Measurements from ENCODE around the gene KRTAP9-3. TPM values are rescaled to one million over a fixed set of nuclear protein-coding genes. Genes with fewer than 3 reads are reported as not detected.
A peak's percentile ranks its signal among the peaks of the same experiment; 100 is the strongest.

KRTAP9-3 gene
- total and polyA plus RNA-seq, 2 of the 8 experiments (the other 6 are each of a cell fraction or from before 2014, with no cell fraction given): not detected

DNA sequence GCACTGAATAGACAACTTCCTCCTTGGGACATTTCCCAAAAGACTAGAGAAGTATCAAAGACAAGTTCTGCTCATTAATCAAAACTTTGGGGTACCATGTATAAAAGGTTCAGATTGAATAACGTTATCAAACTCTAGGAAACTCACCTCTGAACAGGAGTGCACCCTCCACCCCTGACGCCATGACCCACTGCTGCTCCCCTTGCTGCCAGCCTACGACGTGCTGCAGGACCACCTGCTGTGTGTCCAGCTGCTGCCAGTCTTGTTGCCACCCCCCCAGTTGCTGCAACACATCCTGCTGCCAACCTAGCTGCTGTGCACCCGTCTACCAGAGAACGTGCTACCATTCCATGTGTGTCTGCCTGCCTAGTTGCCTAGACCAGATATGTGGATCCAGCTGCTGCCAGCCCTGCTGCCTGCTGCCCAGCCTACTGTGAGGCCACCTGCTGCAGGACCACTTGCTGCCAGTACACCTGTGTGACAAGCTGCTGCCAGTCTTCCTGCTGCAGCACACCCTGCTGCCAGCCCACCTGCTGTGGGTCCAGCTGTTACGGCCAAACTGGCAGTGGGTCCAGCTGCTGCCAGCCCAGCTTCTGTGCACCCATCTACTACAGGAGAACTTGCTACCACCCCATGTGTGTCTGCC is 19.6 kb upstream of the KRTAP9-3 start:
- Histone ChIP-seq H4K5ac (ENCODE audit: insufficient read length, low read depth, low read length) (no peak overlapping the region), H3K79me1 (ENCODE audit: low read depth, low read length) (no peaks in the 10 kb centered on the region), H3K4me1 (replicated peaks in 1 of 4; ENCODE audit: control insufficient read depth in 3 of 4, insufficient read depth in 4 of 4, low read length in 3 of 4) (no peaks in the 10 kb centered on the region), H4K91ac (replicated peaks; ENCODE audit: insufficient read length, low read length) (no peak overlapping the region), H2BK12ac (ENCODE audit: low read depth, low read length) (peak overlapping the region; percentile 23; the same call in 1 of the 2 replicates), H3K18ac (ENCODE audit: extremely low read depth, low read length) (no peak overlapping the region), H4K20me1 (replicated peaks in 1 of 2; ENCODE audit: control insufficient read depth in 1 of 2, insufficient read depth in 2 of 2, low read length in 2 of 2) (no peaks in the 10 kb centered on the region), H3K56ac (replicated peaks; ENCODE audit: insufficient read length, low read depth, low read length) (no peak overlapping the region), H3K27ac (ENCODE audit: low read depth, low read length) (no peak overlapping the region), H3K36me3 (ENCODE audit: control insufficient read depth in 2 of 4, insufficient read depth in 4 of 4, low read length in 3 of 4) (no peaks in the 10 kb centered on the region), H3K79me2 (ENCODE audit: control insufficient read depth in 1 of 2, insufficient read depth in 2 of 2, low read length in 2 of 2) (no peaks in the 10 kb centered on the region), H2BK20ac (ENCODE audit: low read length) (no peak overlapping the region), H3K4me3 (ENCODE audit: extremely low read depth in 1 of 4, insufficient read depth in 2 of 4, low read depth in 3 of 4, low read length in 4 of 4) (no peak overlapping the region), H3K4me2 (ENCODE audit: insufficient read depth in 1 of 2, low read depth in 2 of 2, low read length in 2 of 2) (no peak overlapping the region), H2BK120ac (replicated peaks; ENCODE audit: low read depth, low read length) (no peak overlapping the region), H3K4ac (replicated peaks; ENCODE audit: insufficient read length, low read depth, low read length) (no peak overlapping the region), H3K23me2 (ENCODE audit: low read depth, low read length) (no peaks in the 10 kb centered on the region), H4K8ac (ENCODE audit: extremely low read depth, insufficient read depth, low read length) (peak overlapping the region; percentile 77; the same call in 1 of the 2 replicates), H2AFZ (ENCODE audit: low read length) (no peak overlapping the region), H3K9me3 (ENCODE audit: insufficient read depth in 2 of 2, low read depth in 1 of 2, low read length in 1 of 2) (0 out of 4 replicates have a peak, but pooled peaks cover 0 to under 1% of the 10 kb centered on the region in 2 experiments), H2AK5ac (ENCODE audit: low read depth, low read length) (no peak overlapping the region), H2BK5ac (ENCODE audit: low read depth, low read length) (peak overlapping the region; percentile 67; the same call in 1 of the 2 replicates), H3K14ac (ENCODE audit: insufficient read length) (no peak overlapping the region), H3K9ac (replicated peaks in 1 of 4; ENCODE audit: extremely low read depth in 1 of 4, low read depth in 3 of 4, low read length in 3 of 4) (0 out of 7 replicates have a peak overlapping the region, but pooled peaks of 1 of the 4 experiments have one; percentile 13), H3K27me3 (replicated peaks in 1 of 4; ENCODE audit: control insufficient read depth in 3 of 4, extremely low read depth in 1 of 4, insufficient read depth in 3 of 4, low read length in 3 of 4) (no peaks in the 10 kb centered on the region), H3K23ac (ENCODE audit: insufficient read length) (no peak overlapping the region), H2BK15ac (ENCODE audit: low read length) (no peak overlapping the region; the same call in 1 of the 2 replicates)
- 85% methylated on average over 7 of the region's 7 CpGs; no CpG with 5 or more reads in 1 of the 2 experiments for whole genome bisulfite sequencing, 2 experiments (ENCODE audit: extremely low coverage in 1 of 2, insufficient coverage in 1 of 2, insufficient read length in 1 of 2, insufficient replicate concordance in 2 of 2, low coverage in 1 of 2, low lambda C conversion rate in 2 of 2, missing lambda C conversion rate in 1 of 2)
- POLR2A ChIA-PET (ENCODE audit: partially characterized antibody): no interaction called here
- CTCF ChIA-PET (ENCODE audit: partially characterized antibody): interaction anchor here (0.8 to 1.4 kb wide), 4 partner anchors 13 to 336 kb away, joined by 3 read pairs; no protein-coding TSS in a partner anchor
- DNase-seq (ENCODE audit: low read depth in 1 of 2, low spot score in 2 of 2): no peak
- no peak for FAIRE-seq
- TF ChIP-seq EZH2 (IDR thresholded peaks at IDR 0.05; ENCODE audit: low read depth, low read length, severe bottlenecking) (no peak), GABPA (IDR thresholded peaks at IDR 0.05; ENCODE audit: borderline replicate concordance, insufficient read depth, low read length) (no peak), CHD1 (IDR thresholded peaks at IDR 0.05; ENCODE audit: low read depth, low read length) (no peak), ASH2L (IDR thresholded peaks at IDR 0.05; ENCODE audit: low read length) (no peak), SIN3A (conservative IDR thresholded peaks at IDR 0.05 in 1 of 2, IDR thresholded peaks at IDR 0.05 in 1 of 2; ENCODE audit: low read depth in 1 of 2, low read length in 2 of 2) (no peak), SP1 (IDR thresholded peaks at IDR 0.05; ENCODE audit: low read depth, low read length) (no peak), RBBP5 (IDR thresholded peaks at IDR 0.05; ENCODE audit: borderline replicate concordance, low read depth, low read length) (no peak), SAP30 (IDR thresholded peaks at IDR 0.05; ENCODE audit: insufficient read depth, insufficient replicate concordance, low read length) (no peak)
- TF ChIP-seq, protein P1, sequence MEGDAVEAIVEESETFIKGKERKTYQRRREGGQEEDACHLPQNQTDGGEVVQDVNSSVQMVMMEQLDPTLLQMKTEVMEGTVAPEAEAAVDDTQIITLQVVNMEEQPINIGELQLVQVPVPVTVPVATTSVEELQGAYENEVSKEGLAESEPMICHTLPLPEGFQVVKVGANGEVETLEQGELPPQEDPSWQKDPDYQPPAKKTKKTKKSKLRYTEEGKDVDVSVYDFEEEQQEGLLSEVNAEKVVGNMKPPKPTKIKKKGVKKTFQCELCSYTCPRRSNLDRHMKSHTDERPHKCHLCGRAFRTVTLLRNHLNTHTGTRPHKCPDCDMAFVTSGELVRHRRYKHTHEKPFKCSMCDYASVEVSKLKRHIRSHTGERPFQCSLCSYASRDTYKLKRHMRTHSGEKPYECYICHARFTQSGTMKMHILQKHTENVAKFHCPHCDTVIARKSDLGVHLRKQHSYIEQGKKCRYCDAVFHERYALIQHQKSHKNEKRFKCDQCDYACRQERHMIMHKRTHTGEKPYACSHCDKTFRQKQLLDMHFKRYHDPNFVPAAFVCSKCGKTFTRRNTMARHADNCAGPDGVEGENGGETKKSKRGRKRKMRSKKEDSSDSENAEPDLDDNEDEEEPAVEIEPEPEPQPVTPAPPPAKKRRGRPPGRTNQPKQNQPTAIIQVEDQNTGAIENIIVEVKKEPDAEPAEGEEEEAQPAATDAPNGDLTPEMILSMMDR (IDR thresholded peaks at IDR 0.05; ENCODE audit: control extremely low read depth in 1 of 3, insufficient read depth in 1 of 3, low read depth in 1 of 3, low read length in 3 of 3): no peak
